ENCODE results near the gene FOXI1. TPM values are rescaled to one million over a fixed set of nuclear protein-coding genes. Genes with fewer than 3 reads are reported as not detected.

Gene FOXI1
- total and polyA plus RNA-seq, 2 of the 13 experiments (the other 11 are each of a cell fraction or from before 2014, with no cell fraction given), result not detected

DNA sequence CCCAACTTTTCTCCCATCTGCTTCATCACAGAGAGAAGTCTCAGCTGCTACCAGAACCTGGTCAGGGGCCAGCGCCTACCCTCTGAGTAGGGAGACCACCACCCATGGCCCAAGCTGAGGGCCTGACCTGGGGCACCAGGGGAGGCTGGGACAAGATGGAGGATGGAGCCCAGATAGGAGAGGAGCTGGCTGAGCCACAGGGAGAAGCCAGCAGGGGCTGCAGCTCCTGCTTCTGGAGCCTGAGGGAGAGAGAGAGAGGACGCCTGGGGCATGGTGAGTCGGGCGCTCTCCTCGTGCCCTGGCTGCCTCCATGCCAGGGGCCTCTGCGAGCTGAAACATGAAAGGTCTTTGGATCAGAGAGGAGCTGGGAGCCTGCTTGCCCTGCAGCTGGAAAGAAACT is 1.4 kb upstream of the FOXI1 start:
- ChIA-PET CTCF (ENCODE audit: low intra/inter-chr PET ratio, low total read pairs) (no interaction called here), POLR2A (no interaction called here)
- ATAC-seq (no peak), DNase-seq (ENCODE audit: low spot score) (no peak), FAIRE-seq (no peak)
- Histone ChIP-seq H3K27me3 (ENCODE audit: control insufficient read depth in 1 of 2, insufficient read depth in 2 of 2, low read length in 2 of 2) (peaks cover 0 to 6% of the 10 kb centered on the region in 2 experiments; a peak in 2 of 5 replicates), H4K20me1 (ENCODE audit: insufficient read depth, low read length) (no peaks in the 10 kb centered on the region), H2AFZ (ENCODE audit: low read length) (no peak overlapping the region), H3K4me3 (replicated peaks in 1 of 3; ENCODE audit: insufficient read depth in 1 of 3, low read depth in 2 of 3, low read length in 3 of 3) (no peak overlapping the region), H3K4me1 (ENCODE audit: insufficient read depth, low read length) (no peaks in the 10 kb centered on the region), H3K27ac (ENCODE audit: extremely low read length, insufficient read depth, low read length) (no peak overlapping the region), H3K9me3 (ENCODE audit: low read length) (no peaks in the 10 kb centered on the region), H3K4me2 (ENCODE audit: low read depth, low read length) (no peak overlapping the region), H3K79me2 (ENCODE audit: insufficient read depth, low read length) (no peaks in the 10 kb centered on the region), H3K9ac (ENCODE audit: insufficient read depth, low read depth, low read length) (no peak overlapping the region), H3K36me3 (replicated peaks in 1 of 2; ENCODE audit: control insufficient read depth in 1 of 2, insufficient read depth in 2 of 2, low read length in 2 of 2) (no peaks in the 10 kb centered on the region)
- in situ Hi-C loops (cut with HindIII; ENCODE audit: extremely low pct_ligation_motif_present, low pct_unique_long_range_greater_than_20kb) (loop anchor here (5.0 kb wide), 2 partner anchors 78 to 318 kb away; no protein-coding TSS in a partner anchor), intact Hi-C loops (cut with micrococcal nuclease; ENCODE audit: unreplicated experiment) (no loop called here)
- TF ChIP-seq ZNF550 (CRISPR knock-in tag; IDR thresholded peaks at IDR 0.05; ENCODE audit: borderline replicate concordance), result no peak
- TF ChIP-seq PITX1 (CRISPR knock-in tag; IDR thresholded peaks at IDR 0.05), result no peak
- no peak for TF ChIP-seq ATF7 (IDR thresholded peaks at IDR 0.05)
- no peak for TF ChIP-seq ATF7 (CRISPR knock-in tag; IDR thresholded peaks at IDR 0.05)
- no peak for TF ChIP-seq NFKBIZ (CRISPR knock-in tag; IDR thresholded peaks at IDR 0.05)
- TF ChIP-seq, protein P1, sequence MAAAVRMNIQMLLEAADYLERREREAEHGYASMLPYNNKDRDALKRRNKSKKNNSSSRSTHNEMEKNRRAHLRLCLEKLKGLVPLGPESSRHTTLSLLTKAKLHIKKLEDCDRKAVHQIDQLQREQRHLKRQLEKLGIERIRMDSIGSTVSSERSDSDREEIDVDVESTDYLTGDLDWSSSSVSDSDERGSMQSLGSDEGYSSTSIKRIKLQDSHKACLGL (CRISPR knock-in tag; IDR thresholded peaks at IDR 0.05), result no peak
- TF ChIP-seq ZNF891 (CRISPR knock-in tag; IDR thresholded peaks at IDR 0.05), result no peak
- no peak for TF ChIP-seq FOXO4 (CRISPR knock-in tag; conservative IDR thresholded peaks at IDR 0.05)
- no peak for TF ChIP-seq ZNF264 (CRISPR knock-in tag; IDR thresholded peaks at IDR 0.05)
- no peak for TF ChIP-seq ZNF136 (CRISPR knock-in tag; IDR thresholded peaks at IDR 0.05; ENCODE audit: low read depth)
- no peak for TF ChIP-seq NR3C1 (CRISPR knock-in tag; IDR thresholded peaks at IDR 0.05)
- no peak for TF ChIP-seq HHEX (CRISPR knock-in tag; IDR thresholded peaks at IDR 0.05)
- WGBS (ENCODE audit: low lambda C conversion rate), result 10% methylated on average over 5 of the region's 6 CpGs
- no TSS peak for BruUV-seq (replicated peaks)

Data from HepG2 (cell line).